ENCODE data around the gene MYH13.

Gene MYH13

GRCh38 chr17:10349403-10349802 is 23.4 kb downstream of the MYH13 start:
- DNase-seq (ENCODE audit: extremely low read depth in 1 of 2, low read depth in 1 of 2) = no peak

- DNase-seq (ENCODE audit: extremely low read depth in 1 of 2, low read depth in 1 of 2) = no peak
Observed at GRCh38 chr17:10344816-10345215, 28.0 kb downstream of the MYH13 start.

GRCh38 chr17:10339051-10339450 is 33.8 kb downstream of the MYH13 start:
- no peak for DNase-seq (ENCODE audit: extremely low read depth in 1 of 2, low read depth in 1 of 2)

GRCh38 chr17:10337976-10338375 is 34.8 kb downstream of the MYH13 start:
- no peak for DNase-seq (ENCODE audit: extremely low read depth in 1 of 2, low read depth in 1 of 2)

GRCh38 chr17:10337136-10337535 is 35.7 kb downstream of the MYH13 start:
- no peak for DNase-seq (ENCODE audit: extremely low read depth in 1 of 2, low read depth in 1 of 2)

GRCh38 chr17:10336393-10336792 is 36.4 kb downstream of the MYH13 start:
- DNase-seq (ENCODE audit: extremely low read depth in 1 of 2, low read depth in 1 of 2) = no peak

- DNase-seq (ENCODE audit: extremely low read depth in 1 of 2, low read depth in 1 of 2) = no peak
Observed at GRCh38 chr17:10332515-10332914, 40.3 kb downstream of the MYH13 start.

GRCh38 chr17:10328971-10329923 is 43.6 kb downstream of the MYH13 start:
- DNase-seq (ENCODE audit: extremely low read depth in 1 of 2, low read depth in 1 of 2) = no peak

GRCh38 chr17:10328206-10328605 is 44.6 kb downstream of the MYH13 start:
- DNase-seq (ENCODE audit: extremely low read depth in 1 of 2, low read depth in 1 of 2) = no peak

GRCh38 chr17:10327640-10328039 is 45.2 kb downstream of the MYH13 start:
- peak; percentile 8 to 41 for DNase-seq (ENCODE audit: extremely low read depth in 1 of 2, low read depth in 1 of 2)

- no peak for DNase-seq (ENCODE audit: extremely low read depth in 1 of 2, low read depth in 1 of 2)
Observed at GRCh38 chr17:10325031-10325695, 47.6 kb downstream of the MYH13 start.

- DNase-seq (ENCODE audit: extremely low read depth in 1 of 2, low read depth in 1 of 2) = no peak
Observed at GRCh38 chr17:10323812-10324610, 48.8 kb downstream of the MYH13 start.

- DNase-seq (ENCODE audit: extremely low read depth in 1 of 2, low read depth in 1 of 2) = no peak
Observed at GRCh38 chr17:10318535-10318934, 54.3 kb downstream of the MYH13 start.

GRCh38 chr17:10317543-10317834 is 55.3 kb downstream of the MYH13 start:
- DNase-seq (ENCODE audit: extremely low read depth in 1 of 2, low read depth in 1 of 2) = no peak

- DNase-seq (ENCODE audit: extremely low read depth in 1 of 2, low read depth in 1 of 2) = no peak
Observed at GRCh38 chr17:10316801-10317542, 55.8 kb downstream of the MYH13 start.

- no peak for DNase-seq (ENCODE audit: extremely low read depth in 1 of 2, low read depth in 1 of 2)
Observed at GRCh38 chr17:10314329-10314728, 58.5 kb downstream of the MYH13 start.

GRCh38 chr17:10313037-10313672 is 59.7 kb downstream of the MYH13 start:
- no peak for DNase-seq (ENCODE audit: extremely low read depth in 1 of 2, low read depth in 1 of 2)

- DNase-seq (ENCODE audit: extremely low read depth in 1 of 2, low read depth in 1 of 2) = no peak
Observed at GRCh38 chr17:10311131-10311530, 61.7 kb downstream of the MYH13 start.

GRCh38 chr17:10309003-10309974 is 63.5 kb downstream of the MYH13 start:
- no peak for DNase-seq (ENCODE audit: extremely low read depth in 1 of 2, low read depth in 1 of 2)

Data from activated CD8-positive, alpha-beta memory T cell treated with anti-CD3 and anti-CD28 coated beads for 1 hour (primary cell).